HG02623 (cell line): Measurements from ENCODE around the gene RXFP2.

Source experiments
- ATAC-seq: cut with Tn5 transposase; IDR thresholded peaks from one replicate; pipeline ENCODE4 v1.9.1; 2021; ENCODE audit warnings: moderate library complexity; ENCODE audit not compliant: unreplicated experiment

The RXFP2 gene

GRCh38 chr13:31815361-31816144 is 76.2 kb downstream of the RXFP2 start:
- no peak for ATAC-seq

GRCh38 chr13:31818236-31818635 is 78.9 kb downstream of the RXFP2 start:
- no peak for ATAC-seq

GRCh38 chr13:31824705-31825517 is 85.6 kb downstream of the RXFP2 start:
- ATAC-seq, result no peak

DNA sequence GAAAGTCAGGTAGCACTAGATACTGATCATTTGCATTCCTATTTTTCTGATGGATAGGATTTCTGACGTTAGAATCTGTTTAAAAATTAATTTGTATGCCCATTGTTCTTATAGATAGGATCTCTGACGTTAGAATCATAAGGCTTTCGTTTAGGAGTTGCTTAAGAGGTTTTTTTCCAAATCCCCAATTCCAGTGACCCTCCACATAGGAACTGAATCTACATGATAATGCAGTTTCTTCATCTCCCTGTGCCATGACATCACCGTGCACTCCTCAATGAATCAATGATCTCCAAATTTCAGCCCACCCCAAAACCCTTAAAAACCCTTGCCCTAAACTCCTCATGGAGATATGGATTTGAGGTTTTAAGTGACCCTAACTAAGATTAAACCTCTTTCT is 87.2 kb downstream of the RXFP2 start:
- no peak for ATAC-seq

DNA sequence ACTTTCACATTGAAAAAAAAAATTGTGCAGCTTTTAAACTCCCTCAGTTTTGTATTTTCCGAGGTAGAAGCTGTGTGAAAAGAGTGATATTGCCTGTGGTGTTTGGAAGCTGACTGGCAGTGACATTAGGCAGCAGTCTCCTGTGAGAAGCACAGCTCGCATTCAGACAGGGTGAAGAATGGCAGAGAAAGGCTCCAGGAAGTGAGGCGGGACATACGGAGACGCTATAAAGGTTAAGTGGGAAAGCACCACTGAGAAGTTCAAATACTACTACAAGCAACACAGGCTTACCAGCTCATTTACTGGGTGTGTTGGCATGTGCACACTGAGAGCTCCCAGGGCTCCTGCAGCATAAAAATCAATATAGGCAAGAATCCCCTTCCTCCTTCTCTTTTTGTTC is 88.4 kb downstream of the RXFP2 start:
- no peak for ATAC-seq

GRCh38 chr13:31835932-31836331 is 96.6 kb downstream of the RXFP2 start:
- ATAC-seq, result no peak

GRCh38 chr13:31843044-31843443 is 103.7 kb downstream of the RXFP2 start:
- ATAC-seq, result no peak

DNA sequence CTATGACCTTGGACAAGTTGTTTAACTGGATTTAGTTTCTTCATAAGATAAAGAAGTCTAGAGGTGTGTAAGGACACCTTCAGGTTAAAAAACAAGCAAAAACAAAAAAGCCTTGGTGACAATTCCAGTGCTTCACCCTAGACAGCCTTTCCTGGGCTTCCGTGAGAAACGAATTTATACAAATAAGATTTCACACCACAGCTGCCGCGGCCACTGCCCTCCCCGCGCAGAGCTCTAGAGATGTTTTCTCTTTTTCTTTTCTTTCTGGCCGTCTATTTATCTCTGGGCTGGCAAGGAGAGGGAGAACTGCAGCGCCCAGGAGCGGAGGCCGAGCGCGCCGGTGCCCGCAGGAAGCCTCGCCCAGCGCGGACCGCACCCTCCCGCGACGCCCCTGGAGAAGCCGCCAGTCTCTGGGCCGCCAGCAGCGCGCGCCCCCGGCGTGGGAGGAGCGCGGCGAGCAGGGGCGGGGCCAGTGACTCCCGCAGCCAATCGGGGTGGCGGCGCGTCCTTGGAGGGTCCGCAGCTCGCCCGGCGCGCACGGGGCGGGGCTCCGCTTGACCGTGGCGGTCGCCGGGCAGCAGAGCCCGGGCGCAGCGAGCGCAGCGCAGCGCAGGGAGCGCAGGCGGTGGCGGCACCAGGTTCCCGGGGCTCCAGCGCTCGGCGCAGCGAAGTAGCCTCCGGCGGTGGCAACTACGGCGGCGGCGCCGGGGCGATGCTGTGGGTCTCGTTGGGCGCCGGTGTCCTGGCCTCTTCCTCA is 107.0 kb downstream of the RXFP2 start:
- peak; percentile 99 for ATAC-seq

DNA sequence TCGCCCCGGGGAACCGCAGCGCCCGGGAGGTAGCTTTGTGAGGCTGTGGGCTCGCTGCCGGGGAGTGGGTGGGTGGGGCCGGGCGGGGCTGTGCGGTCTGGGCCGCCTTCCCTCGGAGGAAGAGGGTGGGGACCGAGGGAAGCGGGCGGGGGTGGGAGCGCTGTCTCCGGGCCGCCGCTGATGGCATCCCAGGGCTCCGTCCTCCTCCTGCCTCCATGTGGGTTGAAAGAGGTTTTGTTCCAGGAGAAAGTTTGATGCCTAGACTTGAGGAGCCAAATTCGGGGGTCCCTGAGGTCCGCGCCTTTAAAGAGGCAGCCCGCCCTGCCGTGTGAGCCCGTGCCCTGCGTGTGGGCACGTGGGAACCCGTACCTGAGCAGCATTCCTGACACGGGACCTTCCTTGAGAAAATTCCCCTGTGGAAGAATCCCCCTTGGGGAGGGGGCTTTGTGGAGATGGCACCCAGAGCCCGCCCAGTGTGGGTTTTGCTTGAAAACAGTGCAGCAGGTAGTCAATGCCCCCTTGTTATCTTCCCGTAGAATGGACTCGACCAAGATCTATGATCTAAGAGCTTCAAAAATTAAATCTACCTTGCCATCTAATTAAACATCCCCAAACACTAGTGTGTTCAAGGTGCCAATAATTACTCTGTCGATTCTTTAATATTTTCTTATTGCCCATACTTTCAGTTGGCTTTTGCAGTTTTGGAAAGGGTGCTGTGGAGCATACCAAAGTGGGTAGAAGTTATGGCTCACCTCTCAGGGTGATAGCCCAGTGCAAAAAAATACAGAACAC is 107.8 kb downstream of the RXFP2 start:
- peak; percentile 12 for ATAC-seq

DNA sequence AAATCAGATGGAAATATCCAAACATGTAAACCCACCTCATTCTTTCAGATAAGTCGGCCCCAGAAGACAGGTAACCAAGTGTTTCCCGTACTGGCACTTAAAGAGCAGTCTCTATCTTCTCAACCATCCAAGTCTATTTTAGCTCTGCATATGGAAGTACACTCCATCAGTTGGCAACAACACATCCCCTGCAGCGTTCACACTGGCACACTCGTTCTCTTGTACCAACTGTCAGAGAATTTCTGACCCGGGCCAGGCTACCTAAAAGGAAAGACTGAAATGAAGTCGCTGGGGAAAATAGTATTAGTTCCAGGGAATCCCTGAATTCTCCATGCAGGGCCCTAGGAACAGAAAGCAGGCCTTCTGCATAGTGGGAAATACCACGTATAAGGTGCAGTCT is 109.3 kb downstream of the RXFP2 start:
- ATAC-seq, result no peak

GRCh38 chr13:31849206-31849605 is 109.9 kb downstream of the RXFP2 start:
- no peak for ATAC-seq

DNA sequence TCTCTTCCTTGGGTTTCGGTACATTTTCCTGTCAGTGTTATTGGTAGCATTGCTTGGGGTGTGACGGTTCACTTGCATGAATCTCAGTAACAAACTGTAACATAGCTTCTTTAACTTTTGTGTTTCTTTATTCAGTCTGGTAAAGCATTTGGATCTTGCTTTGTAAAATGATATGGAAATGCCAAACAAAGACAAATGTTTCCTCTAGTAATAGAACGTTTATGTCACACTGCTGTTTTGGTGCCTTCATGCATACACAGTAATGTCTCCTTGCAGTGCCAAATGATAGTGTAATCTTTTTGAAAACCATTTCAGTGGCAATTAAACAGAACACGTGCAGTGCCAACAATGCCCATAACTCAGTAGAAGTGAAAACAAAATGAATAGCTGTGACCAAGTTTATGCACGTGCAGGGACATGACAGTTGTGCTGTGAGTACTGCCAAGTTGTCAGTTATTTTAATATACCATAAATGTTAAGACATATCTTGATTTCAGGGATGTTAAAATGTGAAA is 110.8 kb downstream of the RXFP2 start:
- no peak for ATAC-seq

DNA sequence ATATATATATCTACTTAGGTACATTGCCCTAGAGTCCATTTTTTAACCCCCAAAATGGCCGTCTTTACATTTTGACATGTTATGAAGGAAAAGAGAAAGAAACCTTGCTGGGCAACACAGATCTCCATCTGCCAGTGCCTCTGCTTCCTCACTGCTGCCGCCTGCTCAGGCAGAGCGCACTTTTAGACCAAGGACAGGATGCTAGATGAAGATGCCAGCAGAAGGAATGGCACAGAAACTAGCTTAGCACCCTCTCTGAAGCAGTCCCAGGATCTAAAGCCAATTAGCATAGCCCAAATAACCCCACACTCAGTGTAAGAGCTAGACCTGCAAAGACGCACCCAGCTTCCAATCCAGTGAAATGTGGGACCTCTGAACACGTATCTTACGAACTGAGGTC is 111.9 kb downstream of the RXFP2 start:
- ATAC-seq, result no peak
